GM13977 (cell line): ENCODE results near the gene KAZALD1.

Source experiments
- DNase-seq: peaks from one replicate; pipeline ENCODE4 v3.0.0; 2012; ENCODE audit warnings: low spot score
- CTCF ChIP-seq: IDR thresholded peaks from 2 replicates; pipeline ENCODE4 v1.5.1; 2012; ENCODE audit warnings: mild to moderate bottlenecking, control low read depth; ENCODE audit not compliant: insufficient read depth; ENCODE audit errors: extremely low read depth, missing control alignments
- in situ Hi-C: fragments of 300-500 bp; cut with MboI; formaldehyde crosslinking; loops from one replicate; pipeline ENCODE4 v1.12.0; 2022; ENCODE audit warnings: low sequenced_read_pairs, low pct_unique_long_range_greater_than_20kb, mixed read lengths, inconsistent platforms; ENCODE audit not compliant: unreplicated experiment

Gene KAZALD1

DNA sequence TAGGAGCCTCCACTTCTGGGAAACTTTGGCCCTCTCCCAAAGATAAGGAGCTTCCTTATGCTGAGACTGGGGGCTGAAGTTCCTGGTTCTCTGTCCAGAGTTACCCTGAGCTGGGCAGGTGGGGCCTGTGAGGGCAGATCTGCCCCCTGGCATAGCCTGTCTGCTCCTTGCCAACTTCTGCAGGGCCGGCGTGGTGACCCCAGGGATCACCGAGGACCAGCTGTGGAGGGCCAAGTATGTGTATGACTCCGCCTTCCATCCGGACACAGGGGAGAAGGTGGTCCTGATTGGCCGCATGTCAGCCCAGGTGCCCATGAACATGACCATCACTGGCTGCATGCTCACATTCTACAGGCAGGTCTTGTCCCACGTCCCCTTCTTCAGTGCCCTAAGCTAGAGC lies 26.5 kb upstream of the KAZALD1 start:
- TF ChIP-seq CTCF, result no peak
- DNase-seq, result no peak
- in situ Hi-C loops, result no loop called here

GRCh38 chr10:101035916-101036702 lies 25.7 kb upstream of the KAZALD1 start:
- TF ChIP-seq CTCF, result no peak
- no peak for DNase-seq
- in situ Hi-C loops, result no loop called here

GRCh38 chr10:101036726-101037125 lies 25.1 kb upstream of the KAZALD1 start:
- in situ Hi-C loops, result no loop called here
- no peak for TF ChIP-seq CTCF
- DNase-seq, result no peak

GRCh38 chr10:101038484-101038883 lies 23.3 kb upstream of the KAZALD1 start:
- DNase-seq, result no peak
- no peak for TF ChIP-seq CTCF
- in situ Hi-C loops, result no loop called here

- in situ Hi-C loops, result no loop called here
- no peak for TF ChIP-seq CTCF
- no peak for DNase-seq
Observed at GRCh38 chr10:101040061-101040460, 21.7 kb upstream of the KAZALD1 start.

DNA sequence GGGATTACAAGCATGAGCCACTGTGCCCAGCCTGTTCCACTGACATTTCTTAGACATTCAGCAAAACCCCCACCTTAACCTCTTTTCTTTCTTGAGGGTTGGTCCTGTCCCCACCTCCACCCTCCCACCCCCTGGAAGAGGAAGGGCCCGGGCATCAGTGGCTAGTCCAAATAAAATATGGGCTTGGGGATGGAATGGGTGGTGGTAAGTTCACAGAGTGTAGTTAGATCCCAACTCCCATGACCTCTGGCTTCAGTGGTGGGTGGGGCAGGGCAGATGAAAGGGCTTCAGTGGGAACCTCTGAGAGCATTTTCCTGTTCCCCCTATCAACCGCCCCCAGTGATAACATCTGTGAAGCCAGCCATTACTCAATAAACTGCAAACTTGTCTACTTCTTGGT lies 20.9 kb upstream of the KAZALD1 start:
- in situ Hi-C loops, result no loop called here
- TF ChIP-seq CTCF, result no peak
- DNase-seq, result no peak

DNA sequence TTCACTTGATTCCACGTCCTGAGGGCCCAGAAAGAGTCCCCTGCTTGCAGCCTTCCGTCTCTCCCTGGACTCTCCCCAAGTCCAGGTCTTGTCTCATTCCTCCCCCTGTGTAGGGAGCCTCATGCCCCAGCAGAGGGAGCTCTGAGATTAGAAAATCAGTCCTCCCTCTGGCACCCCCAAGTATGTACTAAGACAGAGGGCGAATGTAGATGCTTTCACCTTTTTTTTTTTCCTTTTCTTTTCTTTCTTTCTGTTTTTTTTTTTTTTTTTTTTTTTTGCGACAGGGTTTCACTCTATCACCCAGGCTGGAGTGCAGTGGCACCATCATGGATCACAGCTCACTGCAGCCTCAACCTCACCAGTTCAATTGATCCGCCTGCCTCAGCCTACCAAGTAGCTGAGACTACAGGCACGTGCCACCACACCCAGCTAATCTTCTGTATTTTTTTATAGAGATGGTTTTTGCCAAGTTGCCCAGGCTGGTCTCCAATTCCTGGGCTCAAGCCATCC lies 20.5 kb upstream of the KAZALD1 start:
- in situ Hi-C loops, result no loop called here
- peak; percentile 86 for DNase-seq
- peak; percentile 85 for TF ChIP-seq CTCF
